ENCODE data around the gene ZCRB1.

DNA sequence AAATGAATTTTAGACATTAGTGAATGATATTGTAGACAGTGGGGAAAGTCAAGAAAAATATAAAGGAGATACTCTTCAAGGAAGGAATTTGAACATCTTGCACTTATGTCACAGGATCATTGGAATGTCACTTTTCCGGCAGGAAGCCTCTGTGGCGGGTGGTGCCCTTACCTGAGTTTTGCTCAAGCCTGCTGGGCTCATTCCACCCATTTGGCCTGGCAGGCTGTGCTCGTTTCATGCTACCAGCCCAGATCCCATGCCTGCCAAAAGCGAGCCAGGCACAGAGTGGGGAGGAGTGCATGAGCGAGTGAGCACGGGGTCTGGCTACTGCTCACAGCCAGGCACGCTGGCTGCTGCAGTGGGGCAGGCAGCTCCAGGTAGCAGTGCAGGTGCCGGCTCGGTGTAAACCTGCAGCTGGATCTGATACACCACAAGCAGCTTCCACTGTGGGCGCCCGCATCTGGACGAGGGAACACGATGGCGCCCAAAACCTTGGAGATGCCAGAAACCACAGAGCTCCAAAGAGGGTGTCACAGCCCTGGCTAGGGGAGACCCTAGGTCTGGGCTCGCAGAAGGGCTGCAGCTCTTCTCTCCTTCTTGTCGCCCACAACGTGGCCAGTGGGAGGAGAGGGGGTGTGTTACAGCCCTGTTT lies 59.2 kb downstream of the ZCRB1 start:
- TF ChIP-seq, protein P1, sequence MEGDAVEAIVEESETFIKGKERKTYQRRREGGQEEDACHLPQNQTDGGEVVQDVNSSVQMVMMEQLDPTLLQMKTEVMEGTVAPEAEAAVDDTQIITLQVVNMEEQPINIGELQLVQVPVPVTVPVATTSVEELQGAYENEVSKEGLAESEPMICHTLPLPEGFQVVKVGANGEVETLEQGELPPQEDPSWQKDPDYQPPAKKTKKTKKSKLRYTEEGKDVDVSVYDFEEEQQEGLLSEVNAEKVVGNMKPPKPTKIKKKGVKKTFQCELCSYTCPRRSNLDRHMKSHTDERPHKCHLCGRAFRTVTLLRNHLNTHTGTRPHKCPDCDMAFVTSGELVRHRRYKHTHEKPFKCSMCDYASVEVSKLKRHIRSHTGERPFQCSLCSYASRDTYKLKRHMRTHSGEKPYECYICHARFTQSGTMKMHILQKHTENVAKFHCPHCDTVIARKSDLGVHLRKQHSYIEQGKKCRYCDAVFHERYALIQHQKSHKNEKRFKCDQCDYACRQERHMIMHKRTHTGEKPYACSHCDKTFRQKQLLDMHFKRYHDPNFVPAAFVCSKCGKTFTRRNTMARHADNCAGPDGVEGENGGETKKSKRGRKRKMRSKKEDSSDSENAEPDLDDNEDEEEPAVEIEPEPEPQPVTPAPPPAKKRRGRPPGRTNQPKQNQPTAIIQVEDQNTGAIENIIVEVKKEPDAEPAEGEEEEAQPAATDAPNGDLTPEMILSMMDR (IDR thresholded peaks at IDR 0.05) = no peak
- no peak for TF ChIP-seq POLR2A (IDR thresholded peaks at IDR 0.05)
